HG03571 (cell line): ENCODE data around the gene NME7.
"Not testable (repeated sequence)": the region's sequence is repeated elsewhere in the genome, so short reads cannot be mapped to it uniquely, and the experiment has no call there.

ENCODE experiments used
- ATAC-seq: cut with Tn5 transposase; IDR thresholded peaks from one replicate; pipeline ENCODE4 v1.9.1; 2021; ENCODE audit not compliant: unreplicated experiment

The NME7 gene

DNA sequence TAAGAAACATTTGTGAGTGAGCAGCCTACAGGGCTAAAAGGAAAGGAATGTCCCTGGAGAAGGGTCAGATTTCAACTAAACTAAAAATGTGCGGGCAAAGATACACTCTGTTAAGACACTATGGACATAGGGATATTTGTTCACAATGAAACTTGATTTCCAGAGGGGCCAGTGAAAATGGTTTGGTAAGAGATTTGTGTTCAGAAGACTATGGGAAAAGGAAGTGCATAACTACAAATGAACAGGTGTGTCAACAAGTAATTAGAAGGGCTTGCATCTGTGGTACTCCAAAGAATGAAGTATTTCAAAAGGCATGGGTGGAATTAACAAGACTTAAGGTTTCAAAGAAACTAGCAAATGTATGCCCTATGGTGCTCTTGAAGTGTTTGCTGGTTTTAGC, 60.4 kb downstream of the NME7 start:
- no peak for ATAC-seq

GRCh38 chr1:169305948-169306347, 61.6 kb downstream of the NME7 start:
- ATAC-seq: no peak

GRCh38 chr1:169305356-169305755, 62.2 kb downstream of the NME7 start:
- no peak for ATAC-seq

DNA sequence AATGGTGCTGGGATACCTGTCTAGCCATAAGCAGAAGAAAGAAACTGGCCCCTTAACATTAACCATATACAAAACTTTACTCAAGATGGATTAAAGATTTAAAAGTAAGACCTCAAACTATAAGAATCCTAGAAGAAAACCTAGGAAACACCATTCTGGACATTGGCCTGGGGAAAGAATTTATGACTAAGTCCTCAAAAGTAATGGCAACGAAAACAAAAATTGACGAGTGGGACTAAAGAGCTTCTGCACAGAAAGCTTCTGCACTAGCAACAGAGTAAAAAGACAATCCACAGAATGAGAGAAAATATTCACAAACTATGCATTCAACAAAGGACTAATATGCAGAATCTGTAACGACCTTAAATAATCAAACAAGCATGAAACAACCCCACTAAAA, 66.7 kb downstream of the NME7 start:
- no peak for ATAC-seq

- no peak for ATAC-seq
These were observed 69.2 kb downstream of the NME7 start for GRCh38 chr1:169298441-169298840.

DNA sequence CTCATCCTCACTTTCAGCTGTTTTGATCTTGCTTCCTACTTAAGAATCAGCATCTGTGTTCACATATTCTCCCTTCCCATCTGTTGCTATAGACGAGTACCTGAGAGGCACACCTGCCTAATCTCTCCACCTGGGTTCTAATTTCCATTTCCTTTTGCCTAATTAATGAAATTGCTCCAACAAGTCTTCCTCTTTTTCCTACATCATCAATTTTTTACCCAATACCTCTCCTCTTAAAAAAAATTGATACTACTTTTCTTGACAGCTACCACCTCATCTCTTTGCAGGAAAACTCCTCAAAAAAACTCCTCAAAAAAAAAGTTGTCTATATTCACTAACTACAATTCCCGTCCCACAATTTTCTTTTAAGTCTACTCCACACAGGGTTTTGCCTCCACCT, 71.8 kb downstream of the NME7 start:
- ATAC-seq: no peak

DNA sequence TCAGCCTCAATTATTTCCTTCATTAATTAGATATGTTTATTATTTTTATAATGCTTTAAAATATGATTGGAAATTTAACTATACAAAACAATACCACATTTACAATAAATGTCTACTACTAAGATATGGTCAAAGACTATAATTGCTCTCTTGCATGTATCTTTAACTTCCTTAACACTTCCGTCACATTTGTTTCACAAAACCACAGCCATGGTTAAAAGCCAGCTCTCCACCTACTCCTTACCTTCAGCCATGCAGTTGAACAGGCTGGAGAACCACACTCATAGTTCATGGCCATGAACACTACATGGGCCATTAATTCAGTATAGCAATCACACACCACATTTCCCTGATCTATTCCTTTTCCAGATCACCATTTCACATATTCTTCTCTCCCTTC, 72.2 kb downstream of the NME7 start:
- no peak for ATAC-seq

DNA sequence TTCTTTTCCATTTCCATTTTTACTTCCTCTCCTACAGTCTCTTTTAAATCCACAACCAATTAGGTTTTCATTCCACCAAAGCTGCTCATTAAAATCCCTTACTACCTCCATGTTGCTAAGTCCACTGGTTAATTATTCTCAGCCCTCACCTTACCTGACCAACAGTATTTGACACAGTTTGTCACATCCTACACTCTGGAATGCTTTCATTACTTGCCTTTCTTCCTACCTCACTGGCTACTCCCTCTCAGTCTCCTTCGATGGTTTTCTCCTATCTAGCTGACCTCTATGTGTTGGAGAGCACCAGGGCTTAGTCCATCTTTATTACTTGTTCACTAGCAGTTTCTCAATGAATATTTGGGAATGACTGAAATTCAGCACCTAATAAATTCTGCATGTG, 78.6 kb downstream of the NME7 start:
- no peak for ATAC-seq

- no peak for ATAC-seq
These were observed 79.6 kb downstream of the NME7 start for GRCh38 chr1:169288011-169288414.

GRCh38 chr1:169287280-169287679, 80.3 kb downstream of the NME7 start:
- no peak for ATAC-seq

DNA sequence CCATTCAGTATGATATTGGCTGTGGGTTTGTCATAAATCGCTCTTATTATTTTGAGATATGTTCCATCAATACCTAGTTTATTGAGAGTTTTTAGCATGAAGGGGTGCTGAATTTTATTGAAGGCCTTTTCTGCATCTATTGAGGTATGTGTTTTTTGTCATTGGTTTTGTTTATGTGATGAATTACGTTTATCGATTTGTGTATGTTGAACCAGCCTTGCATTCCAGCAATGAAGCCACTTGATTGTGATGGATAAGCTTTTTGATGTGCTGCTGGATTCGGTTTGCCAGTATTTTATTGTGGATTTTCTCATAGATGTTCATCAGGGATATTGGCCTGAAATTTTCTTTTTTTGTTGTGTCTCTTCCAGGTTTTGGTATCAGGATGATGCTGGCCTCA, 86.0 kb downstream of the NME7 start:
- not testable (repeated sequence) for ATAC-seq

DNA sequence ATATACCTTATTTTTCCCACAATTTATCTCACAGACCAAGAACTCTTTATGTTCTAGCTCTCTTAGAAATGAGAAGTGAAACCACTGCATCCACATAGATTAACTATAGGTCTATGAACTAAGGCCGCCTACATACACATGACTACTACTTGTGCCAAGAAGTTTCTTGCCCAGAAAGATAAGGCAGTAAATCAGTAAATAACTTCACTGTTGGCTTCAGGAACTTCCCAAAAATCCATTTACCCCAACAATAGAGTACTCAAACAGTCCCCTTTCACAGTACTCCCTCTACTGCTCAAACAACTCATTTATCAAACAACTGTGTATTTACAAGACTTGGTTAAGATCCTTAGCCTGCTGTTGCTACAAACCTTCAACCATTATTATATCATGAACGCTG, 96.5 kb downstream of the NME7 start:
- ATAC-seq: no peak

DNA sequence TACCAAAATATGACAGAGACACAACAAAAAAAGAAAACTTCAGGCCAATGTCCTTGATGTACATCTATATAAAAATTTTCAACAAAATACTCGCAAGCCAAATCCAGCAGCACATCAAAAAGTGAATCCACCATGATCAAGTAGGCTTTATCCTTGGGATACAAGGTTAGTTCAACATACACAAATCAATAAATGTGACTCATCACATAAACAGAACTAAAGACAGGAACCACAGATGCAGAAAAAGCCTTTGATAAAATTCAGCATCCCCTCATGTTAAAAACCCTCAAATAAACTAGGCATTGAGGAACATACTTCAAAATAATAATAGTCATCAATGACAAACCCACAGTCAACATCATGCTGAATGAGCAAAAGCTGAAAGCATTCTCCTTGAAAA, 101.5 kb downstream of the NME7 start:
- ATAC-seq: no peak

DNA sequence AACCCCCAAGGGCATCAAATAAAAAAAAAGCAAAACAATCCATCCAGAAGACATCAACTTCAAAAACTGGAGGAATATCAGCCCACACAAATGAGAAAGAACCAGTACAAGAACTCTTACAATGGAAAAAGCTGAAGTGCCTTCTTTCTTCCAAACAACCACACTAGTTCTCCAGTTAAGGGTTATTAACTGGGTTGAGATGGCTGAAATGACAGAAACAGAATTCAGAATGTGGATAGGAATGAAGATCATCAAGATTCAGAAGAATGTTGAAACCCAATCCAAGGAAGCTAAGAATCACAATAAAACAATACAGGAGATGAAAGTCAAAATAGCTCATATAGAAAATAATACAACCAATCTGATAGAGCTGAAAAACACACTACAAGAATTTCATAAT, 104.5 kb downstream of the NME7 start:
- ATAC-seq: no peak

GRCh38 chr1:169261884-169262283, 105.7 kb downstream of the NME7 start:
- no peak for ATAC-seq

DNA sequence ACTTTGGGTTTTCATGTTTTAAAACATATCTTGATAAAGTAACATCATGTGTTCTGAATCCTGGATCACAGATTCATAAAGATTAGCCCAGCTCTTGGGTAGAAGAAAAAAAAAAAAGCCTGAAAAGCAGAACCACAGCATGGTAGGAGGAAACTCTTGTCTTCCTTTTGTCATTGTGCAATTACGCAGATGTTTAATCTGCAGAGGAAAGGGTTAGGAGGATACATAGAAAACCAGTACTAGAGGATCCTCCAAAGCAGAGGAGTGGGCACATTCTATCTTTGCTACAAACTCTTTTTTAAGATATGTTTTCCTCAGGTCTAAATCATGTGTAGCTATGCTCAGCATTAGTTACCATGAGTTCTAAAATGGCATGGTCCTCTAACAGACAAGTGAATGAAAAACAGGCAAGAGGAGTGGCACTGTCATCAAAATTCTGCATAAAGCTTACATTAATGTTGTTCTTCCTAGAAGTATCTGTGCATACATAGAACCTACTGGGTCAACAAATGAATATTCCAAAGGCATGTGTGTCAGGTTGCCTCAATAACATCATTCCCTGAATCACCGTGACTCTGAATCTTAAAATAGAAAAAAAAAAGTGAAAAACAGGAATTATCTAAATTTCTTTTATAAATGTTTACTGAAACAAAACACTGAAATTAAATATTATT, 107.0 kb downstream of the NME7 start:
- ATAC-seq: no peak

GRCh38 chr1:169259816-169260215, 107.8 kb downstream of the NME7 start:
- no peak for ATAC-seq

DNA sequence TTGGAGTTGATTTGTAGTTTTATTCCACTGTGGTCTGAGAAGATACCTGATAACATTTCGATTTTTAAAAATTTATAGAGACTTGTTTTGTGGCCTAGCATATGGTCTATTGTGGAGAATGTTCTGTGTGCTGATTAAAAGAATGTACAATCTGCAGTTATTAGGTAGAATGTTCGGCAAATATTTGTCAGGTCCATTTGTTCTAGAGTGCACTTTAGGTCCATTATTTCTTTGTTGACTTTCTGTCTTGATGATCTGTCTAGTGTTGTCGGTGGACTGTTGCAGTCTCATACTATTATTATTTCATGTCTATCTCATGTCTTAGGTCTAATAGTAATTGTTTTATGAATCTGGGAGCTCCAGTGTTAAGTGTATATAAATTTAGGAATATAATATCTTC, 116.8 kb downstream of the NME7 start:
- no peak for ATAC-seq

DNA sequence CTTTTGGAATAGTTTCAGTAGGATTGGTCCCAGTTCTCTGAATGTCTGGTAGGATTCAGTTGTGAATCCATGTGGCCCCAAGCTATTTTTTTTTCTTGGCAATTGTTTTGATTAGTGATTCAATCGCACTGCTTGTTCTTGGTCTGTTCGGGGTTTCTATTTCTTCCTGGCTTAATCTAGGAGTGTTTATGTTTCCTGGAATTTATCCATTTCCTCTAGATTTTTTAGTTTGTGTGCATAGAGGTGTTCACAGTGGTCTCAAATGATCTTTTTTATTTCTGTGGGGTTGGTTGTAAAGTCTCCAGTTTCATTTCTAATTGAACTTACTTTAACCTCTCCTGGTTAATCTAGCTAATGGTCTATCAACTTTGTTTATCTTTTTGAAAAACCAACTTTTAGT, 117.6 kb downstream of the NME7 start:
- ATAC-seq: no peak

DNA sequence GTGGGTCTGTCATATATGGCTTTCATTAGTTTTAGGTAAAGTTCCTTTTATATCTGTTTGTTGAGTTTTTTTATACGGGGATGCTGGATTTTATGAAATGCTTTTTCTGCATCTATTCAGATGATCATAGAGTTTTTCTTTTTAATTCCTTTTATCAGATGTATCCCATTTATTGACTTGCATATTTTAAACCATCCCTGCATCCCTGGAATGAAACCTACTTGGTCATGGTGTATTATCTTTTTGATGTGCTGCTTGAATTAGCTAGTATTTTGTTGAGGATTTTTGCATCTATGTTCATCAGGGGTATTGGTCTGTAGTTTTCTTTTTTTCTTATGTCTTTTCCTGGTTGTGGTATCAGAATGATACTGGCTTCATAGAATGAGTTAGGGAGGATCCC, 118.0 kb downstream of the NME7 start:
- ATAC-seq: no peak

- no peak for ATAC-seq
These were observed 121.9 kb downstream of the NME7 start for GRCh38 chr1:169245706-169246105.

GRCh38 chr1:169240449-169241232, 127.0 kb downstream of the NME7 start:
- no peak for ATAC-seq

GRCh38 chr1:169236880-169237279, 130.7 kb downstream of the NME7 start:
- no peak for ATAC-seq
